Stimulated activated CD4-positive, alpha-beta T cell treated with anti-CD3 and anti-CD28 coated beads, TNF-alpha, amount 100 ng/mL, for 4 hours (primary cell): ENCODE results near the gene ACACB.
A peak's percentile ranks its signal among the peaks of the same experiment; 100 is the strongest.

Experiments
- DNase-seq, 3 experiments: peaks; one replicate each; pipeline ENCODE4 v3.0.0-alpha.2; 2020; ENCODE audit warnings: low read depth in 3 of 3

The ACACB gene

DNA sequence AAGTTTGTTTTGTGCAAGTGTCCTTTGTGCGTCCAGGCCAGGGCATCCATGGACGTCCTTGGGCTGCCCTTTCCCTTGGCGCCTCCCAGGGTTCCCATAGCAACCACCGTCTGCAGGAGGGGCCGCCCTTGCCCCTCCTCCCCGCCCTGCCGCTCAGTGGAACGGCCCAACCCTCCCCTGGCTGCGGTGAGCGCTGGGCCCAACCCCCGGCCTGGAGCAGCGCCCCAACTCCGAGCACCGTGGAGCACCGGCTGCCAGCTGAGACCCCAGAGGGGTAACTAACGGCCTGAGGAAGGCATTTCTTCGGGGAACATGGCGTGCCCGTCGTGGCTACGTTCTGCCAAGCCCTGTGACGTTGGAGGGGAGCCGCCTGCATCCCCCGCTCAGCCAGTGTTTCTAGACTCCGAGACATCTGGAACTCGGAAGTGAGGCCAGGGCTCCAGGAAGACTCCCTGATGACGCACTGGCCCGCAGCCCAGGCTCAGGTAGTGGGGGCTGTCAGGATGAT, 5.3 kb upstream of the ACACB start:
- peak in 1 of 3 experiments; percentile 28 for DNase-seq

DNA sequence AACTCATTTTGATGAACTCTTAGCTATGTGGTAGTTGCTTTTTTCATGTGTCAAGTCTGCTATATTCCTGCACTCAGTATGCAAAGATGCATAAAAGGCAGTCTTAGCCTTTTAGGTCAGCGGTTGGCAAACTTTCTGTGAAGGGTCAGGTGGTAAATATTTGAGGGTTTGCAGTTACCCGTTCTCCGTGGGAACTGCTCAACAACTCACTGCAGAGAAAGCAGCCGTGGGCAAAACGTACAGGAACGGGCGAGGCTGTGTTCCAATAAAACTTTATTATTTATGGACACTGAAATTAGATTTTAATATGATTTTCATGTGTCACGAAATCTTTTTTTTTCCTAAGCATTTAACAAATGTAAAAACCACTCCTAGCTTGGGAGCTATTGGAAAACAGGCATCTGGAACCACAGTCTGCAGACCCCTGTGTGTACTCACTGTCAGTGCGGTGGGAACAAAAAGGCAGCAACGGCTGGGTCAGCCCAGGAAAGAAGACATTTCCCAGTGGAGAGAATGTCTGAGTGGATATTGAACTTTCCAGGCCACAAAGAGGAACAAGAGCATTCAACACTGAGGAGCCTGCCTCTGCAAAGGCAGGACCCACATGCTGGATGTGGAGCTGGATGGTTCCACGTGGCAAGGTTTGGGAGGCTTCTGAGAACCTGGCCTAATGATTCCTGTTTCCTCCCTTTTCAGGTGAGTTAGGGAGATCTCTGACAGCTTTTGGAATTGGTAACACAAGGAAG, 3.5 kb upstream of the ACACB start:
- DNase-seq: no peak

- DNase-seq: no peak
These were observed 2.6 kb upstream of the ACACB start for GRCh38 chr12:109113661-109114321.

DNA sequence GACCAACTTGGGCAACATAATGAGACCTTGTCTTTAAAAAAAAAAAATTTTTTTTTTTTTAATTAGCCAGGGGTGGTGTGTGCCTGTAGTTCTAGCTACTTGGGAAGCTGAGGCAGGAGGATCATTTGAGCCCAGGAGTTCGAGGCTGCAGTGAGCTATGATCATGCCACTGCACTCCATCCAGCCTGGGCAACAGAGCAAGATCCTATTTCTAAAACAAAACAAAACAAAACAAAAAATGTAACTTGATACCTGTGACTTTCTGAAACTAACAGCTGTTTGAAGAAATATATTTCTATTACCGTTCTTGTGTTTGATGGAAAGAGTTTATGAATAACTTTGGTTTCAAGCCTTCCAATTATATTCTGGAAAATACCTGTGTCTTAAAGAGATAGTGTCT, 1.7 kb upstream of the ACACB start:
- DNase-seq: no peak

- no peak for DNase-seq
These were observed 1.0 kb upstream of the ACACB start for GRCh38 chr12:109115404-109115757.

GRCh38 chr12:109116611-109116949, 193 bp downstream of the ACACB start:
- DNase-seq: no peak

DNA sequence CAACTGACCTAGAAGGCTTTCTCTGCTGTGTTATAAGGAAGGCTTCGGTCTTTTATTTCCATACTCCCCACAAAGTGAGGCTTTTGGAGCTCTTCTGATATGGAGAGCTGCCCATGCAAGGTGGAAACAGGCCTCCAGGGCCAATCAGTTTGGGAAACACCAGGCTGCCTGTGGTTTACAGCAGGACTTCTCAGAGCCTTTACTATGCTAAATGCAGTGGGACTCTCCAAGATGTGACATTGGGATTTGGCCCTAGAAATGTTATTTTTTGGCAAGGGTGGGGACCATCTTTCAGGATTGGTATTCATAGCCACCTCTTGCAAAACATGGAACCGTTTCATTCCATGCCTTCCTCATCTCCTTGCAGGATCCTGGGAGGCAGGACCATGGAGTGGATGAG, 3.7 kb downstream of the ACACB start:
- no peak for DNase-seq

DNA sequence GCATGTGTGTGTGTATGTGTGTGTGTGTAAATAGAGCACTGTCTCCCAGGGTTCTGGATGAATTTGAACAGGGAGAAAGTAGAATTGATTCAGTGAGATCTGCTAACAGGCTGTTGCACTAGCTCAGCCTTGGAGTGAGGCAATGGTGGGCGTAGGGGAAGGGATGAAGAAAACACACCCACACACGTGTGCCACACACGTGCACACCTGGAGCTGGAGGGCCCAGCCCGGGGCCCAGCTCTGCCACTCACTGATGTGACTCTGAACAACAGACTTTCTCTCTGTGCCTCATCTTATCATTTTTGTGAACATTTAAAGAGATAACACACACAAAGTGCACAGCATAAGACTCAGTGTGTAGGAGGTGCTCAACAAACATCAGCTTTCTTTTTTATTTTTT, 4.2 kb downstream of the ACACB start:
- DNase-seq: no peak

DNA sequence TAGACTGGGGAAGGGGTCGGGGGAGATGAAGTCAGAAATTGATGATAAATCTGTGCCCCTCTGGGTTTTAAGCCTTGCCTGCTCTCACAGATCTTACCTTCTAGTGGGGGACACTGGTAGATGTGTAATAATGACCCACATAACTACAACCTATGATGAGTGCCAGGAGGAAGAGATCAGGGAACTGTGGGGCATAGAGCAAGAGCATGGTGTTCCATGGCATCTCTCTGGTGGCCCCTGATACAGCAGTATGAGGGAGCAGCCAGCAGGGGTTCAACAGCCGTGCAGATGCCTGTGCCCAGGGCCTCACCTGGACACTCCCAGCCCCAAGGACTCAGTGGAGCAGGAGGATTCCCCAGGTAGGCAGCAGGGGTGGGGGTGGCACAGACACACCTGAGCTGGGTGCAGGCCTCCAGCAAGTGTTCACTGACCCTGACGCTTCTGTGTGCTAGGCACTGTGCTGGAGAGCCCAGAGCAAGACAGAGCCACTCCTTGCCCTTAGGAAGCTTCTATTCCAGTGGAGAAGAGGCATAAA, 5.0 kb downstream of the ACACB start:
- DNase-seq: no peak

DNA sequence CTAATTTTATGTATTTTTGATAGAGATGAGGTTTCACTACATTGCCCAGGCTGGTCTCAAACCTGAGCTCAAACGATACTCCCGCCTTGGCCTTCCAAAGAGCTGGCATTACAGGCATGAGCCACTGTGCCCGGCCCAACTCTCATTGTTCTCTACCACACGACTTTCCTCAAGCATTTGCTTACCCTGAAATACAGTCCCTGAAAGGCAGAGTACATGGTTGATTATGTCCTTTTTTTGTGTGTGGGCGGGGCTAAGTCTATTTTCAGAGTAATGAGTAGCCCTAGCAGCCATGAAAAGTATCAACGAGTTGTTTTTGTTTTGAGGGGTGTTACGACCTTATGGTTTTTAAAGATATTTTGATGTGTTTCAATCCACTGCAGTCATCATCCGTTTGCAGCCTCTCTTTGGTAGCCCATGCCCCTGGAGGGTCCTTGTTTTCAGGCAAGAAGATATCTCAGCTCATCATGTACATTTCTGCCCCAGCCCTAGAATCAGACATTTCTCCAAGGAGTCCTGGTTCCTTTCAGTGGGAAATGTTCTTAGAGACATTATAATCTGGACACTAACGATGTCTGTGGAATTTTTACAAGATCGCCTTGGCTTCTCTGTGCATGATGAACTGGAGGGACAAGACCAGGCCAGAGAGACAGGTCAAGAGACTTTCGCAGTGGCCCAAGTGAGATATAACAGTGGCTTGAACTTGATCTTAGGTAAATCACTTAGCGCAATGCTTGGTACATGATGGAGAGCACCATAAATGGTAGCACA, 8.7 kb downstream of the ACACB start:
- DNase-seq: no peak

GRCh38 chr12:109125791-109126190, 9.4 kb downstream of the ACACB start:
- DNase-seq: no peak

GRCh38 chr12:109126784-109127183, 10.4 kb downstream of the ACACB start:
- no peak for DNase-seq

DNA sequence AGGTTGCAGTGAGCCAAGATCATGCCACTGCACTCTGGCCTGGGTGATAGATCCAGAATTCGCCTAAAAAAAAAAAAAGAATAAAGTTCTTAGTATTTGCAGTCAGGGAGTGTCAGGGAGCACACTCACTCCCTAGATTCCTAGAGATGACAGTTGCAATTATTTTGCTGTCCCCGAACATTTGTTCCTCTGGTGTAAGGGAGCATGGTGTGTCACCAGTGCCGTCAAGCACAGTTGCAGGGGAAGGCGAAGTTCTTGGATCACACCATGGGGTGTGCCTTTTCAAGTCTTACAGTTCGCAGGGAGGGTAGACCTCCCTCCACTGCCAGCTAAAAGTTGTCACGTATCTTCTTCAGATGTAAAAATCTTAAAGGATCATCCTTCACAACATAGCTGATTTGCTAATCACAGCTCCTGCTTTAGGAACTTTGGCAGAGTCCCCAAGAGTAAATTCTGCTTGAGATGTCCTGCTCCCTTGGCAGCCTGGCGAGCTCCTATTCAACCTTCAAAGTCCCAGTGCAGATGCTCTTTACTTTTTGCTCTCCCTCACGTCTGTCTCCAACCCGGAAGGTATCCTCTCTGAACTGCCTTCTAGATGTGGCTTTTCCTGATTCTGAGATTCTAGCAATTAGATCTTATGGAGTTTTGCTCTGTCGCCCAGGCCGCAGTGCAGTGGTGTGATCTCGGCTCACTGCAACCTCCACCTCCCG, 11.3 kb downstream of the ACACB start:
- DNase-seq: no peak

- DNase-seq: no peak
These were observed 14.1 kb downstream of the ACACB start for GRCh38 chr12:109130297-109131153.

DNA sequence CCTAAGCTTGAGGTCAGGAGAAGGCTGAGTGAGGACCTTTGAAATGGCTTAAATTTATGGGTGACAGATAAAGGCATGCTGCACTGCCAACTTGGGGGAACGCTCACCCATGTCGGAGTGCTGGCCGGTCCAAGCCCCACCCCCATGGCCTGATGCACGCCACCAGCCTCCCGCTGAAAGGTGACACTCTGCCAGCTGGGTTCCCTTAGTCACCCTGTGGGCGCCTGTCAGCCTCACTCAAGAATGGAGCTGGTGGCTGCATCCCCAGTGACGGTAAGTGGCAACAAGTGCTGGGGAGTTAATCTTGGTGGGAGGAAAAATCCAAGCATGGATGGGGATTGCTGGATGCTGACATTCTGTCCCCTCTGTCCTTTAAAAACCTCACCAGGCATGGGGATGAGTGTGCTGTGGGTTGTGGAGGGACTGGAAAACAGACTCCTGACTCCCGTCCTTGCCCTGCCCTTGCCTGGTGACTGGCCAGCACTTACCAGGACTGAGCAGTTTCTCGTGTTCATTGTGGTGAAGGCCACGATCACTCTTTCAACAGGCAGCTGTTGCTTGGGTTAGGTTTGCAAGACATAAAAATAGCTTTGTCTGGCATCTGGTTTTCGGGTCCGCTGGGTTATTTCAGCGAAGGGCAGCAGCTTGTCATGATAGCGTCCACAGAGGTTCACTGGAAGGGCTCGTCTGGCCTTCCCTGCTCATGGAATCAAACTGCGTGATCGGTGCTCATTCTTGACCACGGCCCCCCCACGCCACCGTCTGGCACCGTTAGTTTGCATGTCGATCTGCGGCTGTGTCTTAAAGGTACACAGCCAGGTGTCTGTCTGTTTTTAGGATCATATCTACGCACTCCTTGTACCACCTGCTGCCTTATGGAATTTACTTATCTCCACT, 15.0 kb downstream of the ACACB start:
- DNase-seq: no peak

DNA sequence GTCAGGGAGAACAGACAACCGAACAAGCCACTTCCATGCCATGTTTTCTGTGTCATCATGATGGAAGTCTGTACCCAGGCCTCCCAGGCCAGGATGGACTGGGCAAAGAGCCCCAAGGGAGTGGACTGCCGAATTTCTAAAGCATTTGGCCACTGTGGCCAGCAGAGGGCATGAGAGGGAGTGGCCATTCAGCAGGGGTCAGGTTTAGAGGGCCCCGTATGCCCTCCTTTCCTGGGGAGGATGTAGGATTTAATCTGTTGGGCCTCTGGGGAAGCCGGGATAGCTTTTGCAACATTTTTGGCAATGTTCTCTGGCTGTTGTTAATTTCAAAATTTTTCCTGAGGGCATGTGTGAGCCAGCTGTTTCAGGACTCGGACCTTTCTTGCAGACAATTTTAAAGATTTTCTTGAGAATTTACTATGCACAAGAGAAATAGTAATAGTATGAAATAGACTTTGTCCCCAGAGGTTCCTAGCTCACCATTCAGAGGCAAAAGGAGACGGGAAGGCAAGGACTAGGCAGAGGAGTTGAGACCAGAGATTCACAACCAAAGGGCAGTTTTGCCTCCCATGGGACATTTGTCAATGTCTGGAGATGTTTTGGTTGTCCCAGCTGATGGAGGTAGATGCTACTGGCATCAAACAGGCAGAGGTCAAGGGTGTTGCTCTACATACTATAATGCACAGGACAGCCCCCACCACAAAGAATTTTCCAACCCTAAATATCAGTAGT, 18.0 kb downstream of the ACACB start:
- DNase-seq: no peak

DNA sequence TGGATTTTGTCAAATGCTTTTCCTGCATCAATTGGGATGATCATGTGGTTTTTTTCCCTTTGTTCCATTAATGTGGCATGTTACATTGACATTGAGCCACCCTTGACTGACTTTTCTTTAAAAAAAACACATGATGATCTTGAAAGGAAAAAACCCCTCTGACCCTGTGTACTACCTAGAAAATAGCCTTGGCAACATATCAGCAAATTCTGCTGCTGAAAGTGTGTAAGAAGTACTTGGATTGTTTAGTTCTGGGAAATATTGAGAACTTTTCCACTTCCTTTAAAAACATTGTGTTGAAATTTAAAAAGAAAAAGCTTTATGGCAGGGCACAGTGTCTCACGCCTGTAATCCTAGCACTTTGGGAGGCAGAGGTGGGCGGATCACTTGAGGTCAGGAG, 20.7 kb downstream of the ACACB start:
- no peak for DNase-seq

- DNase-seq: no peak
These were observed 23.0 kb downstream of the ACACB start for GRCh38 chr12:109139360-109139759.

DNA sequence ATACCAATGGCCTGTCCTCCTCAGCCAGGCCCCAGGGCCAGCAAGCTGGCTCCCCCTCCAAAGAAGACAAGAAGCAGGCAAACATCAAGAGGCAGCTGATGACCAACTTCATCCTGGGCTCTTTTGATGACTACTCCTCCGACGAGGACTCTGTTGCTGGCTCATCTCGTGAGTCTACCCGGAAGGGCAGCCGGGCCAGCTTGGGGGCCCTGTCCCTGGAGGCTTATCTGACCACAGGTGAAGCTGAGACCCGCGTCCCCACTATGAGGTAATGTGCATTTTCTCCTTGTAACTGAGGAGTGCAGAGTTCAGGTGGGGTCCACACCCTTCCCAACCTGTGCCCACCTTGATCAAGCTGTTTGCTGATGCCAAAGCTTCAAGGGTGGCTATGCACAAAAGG, 23.4 kb downstream of the ACACB start:
- DNase-seq: no peak
